ENCODE data around the gene LMF1. TPM values are rescaled to one million over a fixed set of nuclear protein-coding genes. Genes with fewer than 3 reads are reported as not detected.

The LMF1 gene
- polyA plus RNA-seq, 3 donors = 5.9 to 14.7 (median 10.6) TPM

- DNase-seq = no peak
- Mint-ChIP-seq H3K4me3 (no peak overlapping the region), H3K27ac (no peak overlapping the region), H3K4me1 (no peaks in the 10 kb centered on the region), H3K36me3 (peaks cover 19 to 27% of the 10 kb centered on the region in 2 donors), H3K9me3 (peaks cover 21 to 60% (median 40%) of the 10 kb centered on the region in 7 donors), H3K27me3 (ENCODE audit: low read depth in 3 of 3) (peaks cover 0 to 2% (median 0%) of the 10 kb centered on the region in 3 donors)
- Histone ChIP-seq H3K79me2 (ENCODE audit: insufficient read depth, low read length) (no peaks in the 10 kb centered on the region), H3K9ac (ENCODE audit: insufficient read depth, low read length, poor library complexity, severe bottlenecking) (no peak overlapping the region), H3K4me2 (replicated peaks; ENCODE audit: extremely low read depth, low read length, poor library complexity, severe bottlenecking) (no peak overlapping the region), H3K4me3 (replicated peaks in 1 of 3; ENCODE audit: low read depth in 2 of 3, low read length in 3 of 3) (no peak overlapping the region), H3K4me1 (ENCODE audit: control insufficient read depth in 1 of 2, insufficient read depth in 2 of 2, low read length in 2 of 2) (no peaks in the 10 kb centered on the region), H3K9me3 (replicated peaks in 1 of 2; ENCODE audit: control insufficient read depth in 1 of 2, insufficient read depth in 1 of 2, low read length in 2 of 2) (peaks cover 40 to 52% of the 10 kb centered on the region in 2 donors), H3K36me3 (replicated peaks in 1 of 2; ENCODE audit: control insufficient read depth in 1 of 2, insufficient read depth in 2 of 2, low read length in 2 of 2) (peaks cover 0 to 21% of the 10 kb centered on the region in 2 donors), H2AFZ (ENCODE audit: insufficient read depth, low read depth, low read length, poor library complexity, severe bottlenecking) (no peak overlapping the region), H3K27ac (ENCODE audit: low read depth in 1 of 2, low read length in 2 of 2) (no peak overlapping the region), H3K27me3 (ENCODE audit: control insufficient read depth in 2 of 2, insufficient read depth in 2 of 2, low read length in 2 of 2) (no peaks in the 10 kb centered on the region), H4K20me1 (ENCODE audit: insufficient read depth, low read length) (no peaks in the 10 kb centered on the region)
- TF ChIP-seq CTCF (IDR thresholded peaks at IDR 0.05) = no peak
- intact Hi-C loops (cut with micrococcal nuclease) = loop anchor here in 1 of 2 donors (10.0 kb wide), 1 partner anchor 99 kb away; no protein-coding TSS in a partner anchor
- WGBS (ENCODE audit: insufficient coverage) = no CpG with 5 or more reads among the region's 5 CpGs
Observed at GRCh38 chr16:924063-924462, 46.7 kb downstream of the LMF1 start.

DNA sequence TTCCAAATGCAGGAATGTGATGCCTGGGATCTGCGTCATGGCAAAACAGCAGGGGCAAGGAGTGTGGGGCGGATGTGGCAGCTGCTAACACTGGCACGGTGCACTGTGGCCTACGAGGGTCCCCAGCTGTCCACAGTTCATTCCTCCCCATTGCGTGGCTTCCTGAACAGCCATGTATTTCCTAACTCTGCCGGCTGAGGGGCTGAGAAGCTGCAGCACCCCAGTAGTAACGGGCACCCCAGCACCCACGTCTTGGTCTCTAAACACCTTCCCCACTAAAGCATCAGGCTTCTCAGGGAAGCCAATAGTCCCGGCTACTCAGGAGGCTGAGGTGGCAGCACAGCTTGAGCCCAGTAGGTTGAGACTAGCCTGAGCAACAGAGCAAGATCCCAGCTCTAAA lies 47.6 kb downstream of the LMF1 start:
- intact Hi-C loops (cut with micrococcal nuclease) = loop anchor here in 1 of 2 donors (10.0 kb wide), 1 partner anchor 98 kb away; no protein-coding TSS in a partner anchor
- H3K36me3 Mint-ChIP-seq = peaks cover 19 to 23% of the 10 kb centered on the region in 2 donors
- no peak for DNase-seq
- no peak overlapping the region for H3K4me3 ChIP-seq (replicated peaks in 1 of 3; ENCODE audit: low read depth in 2 of 3, low read length in 3 of 3)
- H3K27ac ChIP-seq (ENCODE audit: low read depth in 1 of 2, low read length in 2 of 2) = no peak overlapping the region
- no peak overlapping the region for H3K27ac Mint-ChIP-seq
- H3K4me3 Mint-ChIP-seq = no peak overlapping the region
- no peaks in the 10 kb centered on the region for H3K4me1 ChIP-seq (ENCODE audit: control insufficient read depth in 1 of 2, insufficient read depth in 2 of 2, low read length in 2 of 2)
- no peak overlapping the region for H2AFZ ChIP-seq (ENCODE audit: insufficient read depth, low read depth, low read length, poor library complexity, severe bottlenecking)
- no peaks in the 10 kb centered on the region for H3K4me1 Mint-ChIP-seq
- peaks cover 21 to 54% (median 43%) of the 10 kb centered on the region in 7 donors for H3K9me3 Mint-ChIP-seq
- TF ChIP-seq CTCF (IDR thresholded peaks at IDR 0.05) = no peak
- 100% methylated on average over 8 of the region's 9 CpGs for WGBS (ENCODE audit: insufficient coverage)
- H3K27me3 Mint-ChIP-seq (ENCODE audit: low read depth in 3 of 3) = peaks cover 0 to 2% (median 0%) of the 10 kb centered on the region in 3 donors
- no peaks in the 10 kb centered on the region for H3K79me2 ChIP-seq (ENCODE audit: insufficient read depth, low read length)
- peaks cover 40 to 47% of the 10 kb centered on the region in 2 donors for H3K9me3 ChIP-seq (replicated peaks in 1 of 2; ENCODE audit: control insufficient read depth in 1 of 2, insufficient read depth in 1 of 2, low read length in 2 of 2)
- H3K4me2 ChIP-seq (replicated peaks; ENCODE audit: extremely low read depth, low read length, poor library complexity, severe bottlenecking) = no peak overlapping the region
- no peak overlapping the region for H3K9ac ChIP-seq (ENCODE audit: insufficient read depth, low read length, poor library complexity, severe bottlenecking)
- H3K27me3 ChIP-seq (ENCODE audit: control insufficient read depth in 2 of 2, insufficient read depth in 2 of 2, low read length in 2 of 2) = no peaks in the 10 kb centered on the region
- peaks cover 0 to 21% of the 10 kb centered on the region in 2 donors for H3K36me3 ChIP-seq (replicated peaks in 1 of 2; ENCODE audit: control insufficient read depth in 1 of 2, insufficient read depth in 2 of 2, low read length in 2 of 2)
- H4K20me1 ChIP-seq (ENCODE audit: insufficient read depth, low read length) = no peaks in the 10 kb centered on the region

All from CD14-positive monocyte (primary cell).